Stimulated activated CD4-positive, alpha-beta T cell treated with anti-CD3 and anti-CD28 coated beads, Interleukin-15, amount 100 ng/mL, for 1 hour (primary cell): Measurements from ENCODE around the gene NFKBIE.

Experiments used
- DNase-seq, 2 donors: peaks; one replicate each; pipeline ENCODE4 v3.0.0-alpha.2; 2020; ENCODE audit warnings: low read depth in 1 of 2, low spot score in 1 of 2

NFKBIE gene

GRCh38 chr6:44297063-44298038 lies 32.0 kb upstream of the NFKBIE start:
- DNase-seq: peak in 1 of 2 donors; percentile 46

GRCh38 chr6:44294832-44295791 lies 29.8 kb upstream of the NFKBIE start:
- DNase-seq: no peak

DNA sequence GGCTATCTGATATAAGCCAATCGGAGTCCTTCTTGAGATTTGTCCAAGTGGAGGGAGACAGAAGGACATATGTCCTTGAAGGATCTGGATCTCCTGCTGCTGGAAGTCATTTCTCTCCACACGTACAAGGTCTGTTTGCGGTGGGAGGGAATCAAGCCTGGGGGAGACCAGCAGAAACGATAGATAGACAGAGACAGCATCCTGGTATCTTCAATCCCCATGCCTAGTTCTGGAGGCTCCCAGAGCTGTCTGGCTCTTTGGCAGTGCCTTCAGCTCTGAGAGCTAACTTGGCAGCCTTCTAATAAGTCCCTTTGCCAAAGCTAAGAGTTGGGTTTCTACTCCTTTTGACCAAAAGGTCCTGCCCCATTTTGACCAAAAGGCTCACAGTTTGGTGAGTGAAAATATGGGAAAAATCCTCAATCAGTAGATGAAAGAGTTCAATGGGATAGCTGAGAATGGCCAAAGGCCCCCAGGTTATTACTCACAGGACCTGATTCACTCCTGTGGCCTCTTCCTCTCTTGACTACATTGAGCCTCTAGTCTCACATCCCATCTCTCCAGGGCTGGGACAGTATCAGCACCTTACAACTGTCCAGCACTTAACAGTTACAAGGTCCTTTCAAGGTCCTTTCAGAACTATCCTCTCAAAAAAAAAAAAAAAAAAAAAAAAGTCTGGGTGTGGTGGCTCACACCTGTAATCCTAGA lies 27.5 kb upstream of the NFKBIE start:
- no peak for DNase-seq

DNA sequence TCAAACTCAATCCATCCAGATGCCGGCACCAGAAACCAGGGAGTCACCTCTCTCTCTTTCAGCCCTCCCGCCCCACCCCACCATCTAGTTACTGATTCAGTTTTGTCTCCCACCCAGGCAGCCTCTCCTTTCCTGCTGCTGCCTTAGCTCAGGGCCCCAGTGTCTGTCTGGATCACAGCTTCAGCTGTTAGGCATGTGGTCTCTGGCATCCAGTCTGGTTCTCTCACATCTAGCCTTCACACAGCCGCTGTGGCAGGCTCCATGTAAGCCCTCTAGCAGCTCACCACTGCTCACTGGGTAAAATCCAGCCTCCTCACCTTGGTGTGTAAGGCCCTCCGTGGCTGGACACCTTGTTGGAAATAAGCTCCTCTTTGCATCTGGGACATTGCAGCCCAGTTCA lies 26.5 kb upstream of the NFKBIE start:
- no peak for DNase-seq

GRCh38 chr6:44289726-44290260 lies 24.4 kb upstream of the NFKBIE start:
- DNase-seq: no peak

DNA sequence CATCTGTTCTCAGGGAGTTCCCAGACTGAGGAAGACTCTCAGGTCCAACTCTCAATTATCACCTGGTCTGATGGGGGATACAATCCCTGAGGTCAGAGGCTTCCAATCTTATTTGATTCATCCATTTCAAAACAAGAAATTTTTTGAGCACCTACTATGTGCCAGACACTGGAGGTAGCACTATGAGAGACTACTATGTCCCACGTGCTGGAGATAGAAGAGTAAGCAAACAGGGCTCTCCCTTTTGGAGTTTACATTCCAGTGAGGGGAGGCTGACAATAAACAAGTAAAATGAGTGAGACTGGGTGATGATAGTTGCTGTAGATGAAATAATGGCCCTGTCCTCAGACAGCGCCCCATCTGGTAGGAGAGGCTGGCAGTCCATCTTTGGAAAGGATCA lies 21.4 kb upstream of the NFKBIE start:
- DNase-seq: no peak

- no peak for DNase-seq
These were observed 20.9 kb upstream of the NFKBIE start for GRCh38 chr6:44286285-44286565.

GRCh38 chr6:44285552-44286284 lies 20.4 kb upstream of the NFKBIE start:
- DNase-seq: no peak

GRCh38 chr6:44284867-44285266 lies 19.5 kb upstream of the NFKBIE start:
- DNase-seq: no peak

GRCh38 chr6:44284121-44284520 lies 18.8 kb upstream of the NFKBIE start:
- DNase-seq: no peak

GRCh38 chr6:44278774-44279697 lies 13.7 kb upstream of the NFKBIE start:
- DNase-seq: no peak

DNA sequence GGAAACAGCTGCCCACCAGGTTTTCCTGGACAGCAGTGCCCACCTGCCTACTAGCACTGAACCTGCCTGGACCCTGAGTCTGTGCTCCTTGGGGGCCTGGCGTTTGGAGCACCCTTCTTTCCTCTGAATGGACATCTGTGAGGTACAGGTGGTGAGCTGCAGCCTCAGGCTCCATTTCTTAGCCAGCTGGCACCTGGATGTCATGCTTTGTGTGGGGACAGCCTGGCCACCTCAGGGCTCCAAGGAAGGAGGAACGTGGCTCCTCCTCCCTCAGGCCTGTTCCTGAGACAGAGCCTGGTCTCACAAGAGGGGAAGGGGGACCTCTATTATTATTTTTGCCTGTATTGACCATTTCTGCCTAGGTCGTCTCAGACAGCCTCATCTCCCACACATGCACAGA lies 13.0 kb upstream of the NFKBIE start:
- DNase-seq: no peak

- no peak for DNase-seq
These were observed 12.4 kb upstream of the NFKBIE start for GRCh38 chr6:44277763-44278162.

GRCh38 chr6:44276667-44277640 lies 11.6 kb upstream of the NFKBIE start:
- DNase-seq: no peak

DNA sequence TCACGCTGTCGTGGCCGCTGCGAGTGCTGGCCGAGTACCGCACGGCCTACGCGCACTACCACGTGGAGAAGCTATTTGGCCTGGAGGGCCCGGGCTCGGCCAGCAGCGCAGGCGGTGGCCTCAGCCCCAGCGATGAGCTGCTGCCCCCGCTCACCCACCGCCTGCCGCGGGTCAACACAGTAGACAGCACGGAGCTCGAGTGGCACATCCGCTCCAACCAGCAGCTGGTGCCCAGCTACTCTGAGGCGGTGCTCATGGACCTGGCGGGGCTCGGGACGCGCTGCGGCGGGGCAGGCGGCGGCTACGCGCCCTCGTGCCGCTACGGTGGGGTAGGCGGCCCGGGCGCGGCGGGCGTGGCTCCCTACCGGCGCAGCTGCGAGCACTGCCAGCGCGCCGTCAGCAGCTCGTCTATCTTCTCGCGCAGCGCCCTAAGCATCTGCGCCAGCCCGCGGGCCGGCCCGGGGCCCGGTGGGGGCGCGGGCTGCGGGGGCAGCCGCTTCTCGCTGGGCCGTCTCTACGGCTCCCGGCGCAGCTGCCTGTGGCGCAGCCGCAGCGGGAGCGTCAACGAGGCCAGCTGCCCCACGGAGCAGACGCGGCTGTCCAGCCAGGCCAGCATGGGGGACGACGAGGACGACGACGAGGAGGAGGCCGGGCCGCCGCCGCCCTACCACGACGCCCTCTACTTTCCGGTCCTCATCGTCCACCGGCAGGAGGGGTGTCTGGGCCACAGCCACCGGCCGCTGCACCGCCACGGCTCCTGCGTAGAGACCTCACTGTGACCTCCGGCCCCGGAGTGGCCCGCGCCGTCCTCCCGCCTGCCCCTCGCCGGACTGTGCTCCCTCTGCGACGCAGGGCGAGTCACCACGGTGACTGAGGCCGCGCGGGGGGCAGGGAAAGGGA lies 10.6 kb upstream of the NFKBIE start:
- no peak for DNase-seq

DNA sequence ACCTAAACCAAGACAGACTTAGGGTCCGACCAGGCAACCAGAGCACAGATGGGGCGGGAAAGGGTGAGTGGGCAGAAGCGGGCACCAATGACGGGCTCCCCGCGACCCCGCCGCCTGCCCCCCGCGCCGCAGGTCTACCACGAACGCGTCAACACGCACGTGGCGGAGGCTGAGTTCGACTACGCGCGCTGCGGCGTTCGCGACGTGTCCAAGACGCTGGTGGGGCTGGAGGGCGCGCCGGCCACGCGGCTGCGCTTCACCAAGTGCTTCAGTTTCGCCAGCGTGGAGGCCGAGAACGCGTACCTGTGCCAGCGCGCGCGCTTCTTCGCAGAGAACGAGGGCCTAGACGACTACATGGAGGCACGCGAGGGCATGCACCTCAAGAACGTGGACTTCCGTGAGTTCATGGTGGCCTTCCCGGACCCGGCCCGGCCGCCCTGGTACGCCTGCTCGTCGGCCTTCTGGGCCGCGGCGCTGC lies 10.0 kb upstream of the NFKBIE start:
- no peak for DNase-seq

- no peak for DNase-seq
These were observed 8.3 kb upstream of the NFKBIE start for GRCh38 chr6:44273617-44274016.
